Measurements from ENCODE around the gene PTPN9.
"Not testable (repeated sequence)": the region's sequence is repeated elsewhere in the genome, so short reads cannot be mapped to it uniquely, and the experiment has no call there.

GRCh38 chr15:75559360-75559759 lies 19.8 kb downstream of the PTPN9 start:
- not testable (repeated sequence) for TF ChIP-seq CTCF (IDR thresholded peaks at IDR 0.05; ENCODE audit: low read length); EZH2 (optimal IDR thresholded peaks at IDR 0.05; ENCODE audit: low read depth, low read length)

Measured in MM.1S (cell line).